Neural progenitor cell (in vitro differentiated cells): ENCODE measurements around the gene GCNT1. TPM values are rescaled to one million over a fixed set of nuclear protein-coding genes. Genes with fewer than 3 reads are reported as not detected.
"Not testable (repeated sequence)": the region's sequence is repeated elsewhere in the genome, so short reads cannot be mapped to it uniquely, and the experiment has no call there.

Experiments used
- DNase-seq: peaks from one replicate; pipeline ENCODE4 v3.0.0-alpha.2; 2016; ENCODE audit warnings: low spot score
- H2AFZ ChIP-seq: fragments of 200-600 bp; sonication (generic); replicated peaks from 2 replicates; pipeline ENCODE4 v1.6.1; 2016; ENCODE audit warnings: antibody characterized with exemption
- H3F3A ChIP-seq: fragments of 200-600 bp; sonication (generic); 2 replicates; pipeline ENCODE4 v1.6.1; 2016; ENCODE audit warnings: antibody characterized with exemption, low read depth
- H3K27ac ChIP-seq: fragments of 200-600 bp; sonication (generic); 2 replicates; pipeline ENCODE4 v1.5.1; 2016; ENCODE audit warnings: mild to moderate bottlenecking
- H3K27me3 ChIP-seq: fragments of 200-600 bp; sonication (generic); 2 replicates; pipeline ENCODE4 v1.6.1; 2016; ENCODE audit warnings: mild to moderate bottlenecking, moderate library complexity
- H3K36me3 ChIP-seq: fragments of 200-600 bp; sonication (generic); 2 replicates; pipeline ENCODE4 v1.5.1; 2016
- H3K4me1 ChIP-seq: fragments of 200-600 bp; sonication (generic); 2 replicates; pipeline ENCODE4 v1.6.1; 2016; ENCODE audit warnings: mixed run types
- H3K4me2 ChIP-seq: fragments of 200-600 bp; sonication (generic); 2 replicates; pipeline ENCODE4 v1.6.1; 2016
- H3K4me3 ChIP-seq: fragments of 200-600 bp; sonication (generic); 2 replicates; pipeline ENCODE4 v1.5.1; 2016
- H3K79me2 ChIP-seq: fragments of 200-600 bp; sonication (generic); 2 replicates; pipeline ENCODE4 v1.6.1; 2016; ENCODE audit warnings: low read depth
- H3K9ac ChIP-seq: fragments of 200-600 bp; sonication (generic); 2 replicates; pipeline ENCODE4 v1.6.1; 2016
- H3K9me3 ChIP-seq: fragments of 200-600 bp; sonication (generic); 2 replicates; pipeline ENCODE4 v1.5.1; 2016; ENCODE audit warnings: low read depth
- H4K20me1 ChIP-seq: fragments of 200-600 bp; sonication (generic); 2 replicates; pipeline ENCODE4 v1.6.1; 2016; ENCODE audit warnings: low read depth
- H3K27ac Mint-ChIP-seq: 3 replicates; pipeline ENCODE4 v1.8.0; 2021; ENCODE audit warnings: mixed read lengths
- H3K27me3 Mint-ChIP-seq: 2 replicates; pipeline ENCODE4 v1.8.0; 2022; ENCODE audit warnings: low read depth, mild to moderate bottlenecking, inconsistent platforms, moderate library complexity, mixed read lengths; ENCODE audit not compliant: insufficient read depth
- H3K36me3 Mint-ChIP-seq: 3 replicates; pipeline ENCODE4 v1.8.0; 2021; ENCODE audit warnings: mixed read lengths
- H3K4me1 Mint-ChIP-seq: 3 replicates; pipeline ENCODE4 v1.8.0; 2021; ENCODE audit warnings: mixed read lengths
- H3K4me3 Mint-ChIP-seq: 3 replicates; pipeline ENCODE4 v1.8.0; 2021; ENCODE audit warnings: mild to moderate bottlenecking, moderate library complexity, mixed read lengths
- H3K9me3 Mint-ChIP-seq: 3 replicates; pipeline ENCODE4 v1.8.0; 2020; ENCODE audit warnings: mixed read lengths
- CTCF ChIP-seq: fragments of 200-600 bp; sonication (generic); IDR thresholded peaks from 2 replicates; pipeline ENCODE4 v1.5.1; 2017; ENCODE audit warnings: antibody characterized with exemption, mild to moderate bottlenecking
- EZH2 ChIP-seq: fragments of 200-600 bp; sonication (generic); IDR thresholded peaks from 2 replicates; pipeline ENCODE4 v1.6.1; 2017; ENCODE audit warnings: antibody characterized with exemption, mild to moderate bottlenecking, moderate library complexity
- EZH2phosphoT487 ChIP-seq: fragments of 200-600 bp; sonication (generic); IDR thresholded peaks from 2 replicates; pipeline ENCODE4 v1.6.1; 2017; ENCODE audit warnings: antibody characterized with exemption
- total RNA-seq: library from RNA; depleted of rRNA; stranded (reverse); fragments of >200 nt; gene quantifications from 2 replicates; pipeline ENCODE4 v1.2.3, GENCODE V29; 2015; ENCODE audit warnings: low replicate concordance

Gene GCNT1
- total RNA-seq, 1 donor from 2014 or later = 25.5 TPM

- Histone ChIP-seq H3K79me2 (no peaks in the 10 kb centered on the region), H3K4me2 (no peak overlapping the region), H3K27ac (no peak overlapping the region), H3K27me3 (no peaks in the 10 kb centered on the region), H3K4me3 (no peak overlapping the region), H2AFZ (no peak overlapping the region), H3K9ac (no peak overlapping the region), H3F3A (no peaks in the 10 kb centered on the region), H4K20me1 (no peaks in the 10 kb centered on the region), H3K9me3 (no peaks in the 10 kb centered on the region), H3K4me1 (peaks cover 8% of the 10 kb centered on the region), H3K36me3 (peaks cover 5% of the 10 kb centered on the region)
- H3K27me3 Mint-ChIP-seq = peaks cover 6% of the 10 kb centered on the region
- no peak for DNase-seq
- H3K36me3 Mint-ChIP-seq = peaks cover 16% of the 10 kb centered on the region
- H3K27ac Mint-ChIP-seq = no peak overlapping the region
- H3K4me3 Mint-ChIP-seq = no peak overlapping the region
- peaks cover 7% of the 10 kb centered on the region for H3K9me3 Mint-ChIP-seq
- TF ChIP-seq CTCF (no peak), EZH2 (no peak), EZH2phosphoT487 (no peak)
- no peaks in the 10 kb centered on the region for H3K4me1 Mint-ChIP-seq
Measured at GRCh38 chr9:76486151-76486550, 27.2 kb downstream of the GCNT1 start.

GRCh38 chr9:76490249-76490990, 31.4 kb downstream of the GCNT1 start:
- H3K9ac ChIP-seq = no peak overlapping the region
- H4K20me1 ChIP-seq = no peaks in the 10 kb centered on the region
- H3K36me3 ChIP-seq = no peaks in the 10 kb centered on the region
- no peak overlapping the region for H3K4me2 ChIP-seq
- Mint-ChIP-seq H3K4me1 (no peaks in the 10 kb centered on the region), H3K4me3 (no peak overlapping the region), H3K36me3 (peaks cover 38% of the 10 kb centered on the region), H3K9me3 (peaks cover 31% of the 10 kb centered on the region), H3K27me3 (peaks cover 6% of the 10 kb centered on the region), H3K27ac (no peak overlapping the region)
- no peaks in the 10 kb centered on the region for H3F3A ChIP-seq
- TF ChIP-seq CTCF = no peak
- no peak for TF ChIP-seq EZH2phosphoT487
- no peak for TF ChIP-seq EZH2
- no peak for DNase-seq
- no peaks in the 10 kb centered on the region for H3K9me3 ChIP-seq
- no peaks in the 10 kb centered on the region for H3K27me3 ChIP-seq
- peaks cover 9% of the 10 kb centered on the region for H3K4me1 ChIP-seq
- H3K79me2 ChIP-seq = no peaks in the 10 kb centered on the region
- no peak overlapping the region for H3K4me3 ChIP-seq
- no peak overlapping the region for H2AFZ ChIP-seq
- no peak overlapping the region for H3K27ac ChIP-seq

DNA sequence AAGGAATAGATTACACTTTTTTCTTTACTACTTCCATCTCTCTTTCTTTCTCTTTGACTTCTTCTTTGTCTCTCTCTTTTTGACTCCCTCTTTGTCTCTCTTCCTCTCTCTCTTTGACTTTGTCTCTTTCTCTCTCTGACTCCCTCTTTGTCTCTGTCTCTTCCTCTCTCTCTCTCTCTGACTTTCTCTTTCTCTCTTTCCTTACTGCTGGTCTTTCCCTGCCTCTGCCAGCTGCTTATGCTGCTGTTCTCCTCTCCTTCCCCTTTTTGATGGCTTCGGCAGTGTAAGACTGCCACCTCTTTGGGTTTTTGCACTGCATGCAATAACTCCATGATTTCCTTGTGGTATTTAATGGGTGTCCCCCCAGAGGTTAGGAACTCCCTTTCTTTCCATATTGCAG, 32.1 kb downstream of the GCNT1 start:
- not testable (repeated sequence) for H3K27ac Mint-ChIP-seq, H3K36me3 ChIP-seq, H3K4me3 Mint-ChIP-seq, H3K27me3 ChIP-seq, H3K9me3 ChIP-seq, H2AFZ ChIP-seq, H3F3A ChIP-seq, H3K27me3 Mint-ChIP-seq, H3K27ac ChIP-seq, H3K79me2 ChIP-seq, H3K4me1 Mint-ChIP-seq, H3K4me1 ChIP-seq, H4K20me1 ChIP-seq, H3K4me2 ChIP-seq, DNase-seq, H3K4me3 ChIP-seq, H3K9ac ChIP-seq
- Mint-ChIP-seq H3K36me3 (peaks cover 38% of the 10 kb centered on the region), H3K9me3 (peaks cover 32% of the 10 kb centered on the region)

DNA sequence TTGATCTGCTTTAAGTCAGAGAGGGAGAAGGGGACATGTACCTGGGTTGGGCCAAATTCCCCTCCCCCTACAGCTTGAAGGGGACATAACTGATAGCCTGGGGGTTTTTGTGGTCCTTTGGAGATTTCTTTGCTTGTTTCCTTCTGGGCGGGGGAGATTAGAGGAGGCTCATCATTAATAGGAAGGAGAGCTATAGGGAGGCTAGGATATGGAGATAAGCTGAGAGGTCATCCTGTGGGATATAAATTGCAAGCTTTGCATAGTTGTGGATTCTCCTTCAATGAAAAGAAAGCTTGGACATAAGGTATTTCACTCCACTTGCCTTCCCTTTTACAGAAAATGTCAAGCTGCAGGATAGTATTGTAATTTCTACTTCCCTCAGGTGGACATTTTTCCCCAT, 34.5 kb downstream of the GCNT1 start:
- not testable (repeated sequence) for H3F3A ChIP-seq, H3K27ac ChIP-seq, H3K4me1 ChIP-seq, H3K4me3 Mint-ChIP-seq, H3K79me2 ChIP-seq, H3K9me3 ChIP-seq, H3K27me3 Mint-ChIP-seq, H3K36me3 ChIP-seq, H3K27ac Mint-ChIP-seq, H3K27me3 ChIP-seq, DNase-seq, H2AFZ ChIP-seq, H3K4me3 ChIP-seq, H3K4me2 ChIP-seq, H3K9ac ChIP-seq, H4K20me1 ChIP-seq, H3K4me1 Mint-ChIP-seq
- Mint-ChIP-seq H3K9me3 (peaks cover 29% of the 10 kb centered on the region), H3K36me3 (peaks cover 30% of the 10 kb centered on the region)
